ENCODE data around the gene RHBDF1. TPM values are rescaled to one million over a fixed set of nuclear protein-coding genes. Genes with fewer than 3 reads are reported as not detected.
"Not testable (repeated sequence)": the region's sequence is repeated elsewhere in the genome, so short reads cannot be mapped to it uniquely, and the experiment has no call there.

RHBDF1 gene
- total RNA-seq, 1 donor from 2014 or later: 24.5 TPM

DNA sequence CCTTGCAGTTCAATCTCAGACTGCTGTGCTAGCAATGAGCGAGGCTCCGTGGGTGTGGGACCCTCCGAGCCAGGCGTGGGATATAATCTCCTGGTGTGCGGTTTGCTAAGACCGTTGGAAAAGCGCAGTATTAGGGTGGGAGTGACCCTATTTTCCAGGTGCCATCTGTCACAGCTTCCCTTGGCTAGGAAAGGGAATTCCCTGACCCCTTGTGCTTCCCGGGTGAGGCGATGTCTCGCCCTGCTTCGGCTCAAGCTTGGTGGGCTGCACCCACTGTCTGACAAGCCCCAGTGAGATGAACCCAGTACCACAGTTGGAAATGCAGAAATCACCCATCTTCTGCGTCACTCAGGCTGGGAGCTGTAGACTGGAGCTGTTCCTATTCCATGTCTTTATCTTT lies 51.5 kb downstream of the RHBDF1 start:
- DNase-seq (ENCODE audit: missing footprints); intact Hi-C loops (cut with DNase I); ATAC-seq: not testable (repeated sequence)

DNA sequence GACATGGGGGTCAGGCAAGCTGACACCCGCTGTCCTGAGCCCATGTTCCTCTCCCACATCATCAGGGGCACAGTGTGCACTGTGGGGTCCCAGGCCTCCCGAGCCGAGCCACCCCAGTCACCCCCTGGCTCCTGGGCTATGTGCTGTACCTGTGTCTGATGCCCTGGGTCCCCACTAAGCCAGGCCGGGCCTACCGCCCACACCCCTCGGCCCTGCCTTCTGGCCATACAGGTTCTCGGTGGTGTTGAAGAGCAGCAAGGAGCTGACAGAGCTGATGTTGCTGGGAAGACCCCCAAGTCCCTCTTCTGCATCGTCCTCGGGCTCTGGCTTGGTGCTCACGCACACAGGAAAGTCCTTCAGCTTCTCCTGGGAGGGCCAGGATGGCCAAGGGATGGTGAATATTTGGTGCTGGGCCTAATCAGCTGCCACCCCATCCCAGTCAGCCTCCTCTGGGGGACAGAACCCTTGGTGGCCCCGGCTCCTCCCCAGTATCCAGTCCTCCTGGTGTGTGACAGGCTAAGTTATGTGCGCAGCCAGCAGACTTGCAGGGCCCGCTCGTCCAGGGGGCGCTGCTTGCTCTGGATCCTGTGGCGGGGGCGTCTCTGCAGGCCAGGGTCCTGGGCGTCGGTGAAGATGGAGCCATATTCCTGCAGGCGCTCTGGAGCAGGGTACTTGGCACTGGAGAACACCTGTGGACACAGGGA lies 55.2 kb downstream of the RHBDF1 start:
- intact Hi-C loops (cut with DNase I); ATAC-seq; DNase-seq (ENCODE audit: missing footprints): not testable (repeated sequence)

DNA sequence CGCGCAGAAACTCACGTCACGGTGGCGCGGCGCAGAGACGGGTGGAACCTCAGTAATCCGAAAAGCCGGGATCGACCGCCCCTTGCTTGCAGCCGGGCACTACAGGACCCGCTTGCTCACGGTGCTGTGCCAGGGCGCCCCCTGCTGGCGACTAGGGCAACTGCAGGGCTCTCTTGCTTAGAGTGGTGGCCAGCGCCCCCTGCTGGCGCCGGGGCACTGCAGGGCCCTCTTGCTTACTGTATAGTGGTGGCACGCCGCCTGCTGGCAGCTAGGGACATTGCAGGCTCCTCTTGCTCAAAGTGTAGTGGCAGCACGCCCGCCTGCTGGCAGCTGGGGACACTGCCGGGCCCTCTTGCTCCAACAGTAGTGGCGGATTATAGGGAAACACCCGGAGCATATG lies 61.7 kb downstream of the RHBDF1 start:
- DNase-seq (ENCODE audit: missing footprints): peak; percentile 98
- ATAC-seq; intact Hi-C loops (cut with DNase I): not testable (repeated sequence)

DNA sequence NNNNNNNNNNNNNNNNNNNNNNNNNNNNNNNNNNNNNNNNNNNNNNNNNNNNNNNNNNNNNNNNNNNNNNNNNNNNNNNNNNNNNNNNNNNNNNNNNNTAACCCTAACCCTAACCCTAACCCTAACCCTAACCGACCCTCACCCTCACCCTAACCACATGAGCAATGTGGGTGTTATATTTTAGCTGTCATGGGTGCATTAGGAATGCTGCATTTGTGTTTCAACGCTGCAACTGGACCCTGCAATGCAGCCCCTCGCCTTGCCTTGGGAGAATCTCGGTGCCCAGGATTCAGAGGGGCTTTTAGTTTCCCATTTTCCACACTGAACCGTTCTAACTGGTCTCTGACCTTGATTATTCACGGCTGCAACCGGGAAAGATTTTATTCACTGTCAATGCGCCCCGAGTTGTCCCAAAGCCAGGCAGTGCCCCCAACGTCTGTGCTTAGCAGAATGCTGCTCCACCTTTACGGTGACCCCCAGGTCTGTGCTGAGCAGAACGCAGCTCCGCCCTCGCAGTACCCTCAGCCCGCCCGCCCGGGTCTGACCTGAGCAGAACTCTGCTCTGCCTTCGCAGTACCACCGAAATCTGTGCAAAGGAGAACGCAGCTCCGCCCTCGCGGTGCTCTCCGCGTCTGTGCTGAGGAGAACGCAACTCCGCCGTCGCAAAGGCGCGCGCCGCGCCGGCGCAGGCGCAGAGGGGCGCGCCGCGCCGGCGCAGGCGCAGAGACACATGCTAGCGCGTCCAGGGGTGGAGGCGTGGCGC lies 62.3 kb downstream of the RHBDF1 start:
- intact Hi-C loops (cut with DNase I): no loop called here

More for the DNA sequence above, 62.3 kb downstream of the RHBDF1 start:
- no peak for DNase-seq (ENCODE audit: missing footprints)
- peak; percentile 88 for ATAC-seq

Small RNAs within 50 kb of the gene (microRNA-seq; reads per million reads assigned to microRNA genes)
- not detected for gene MIR6859-4

Other genes starting within 250 kb of the RHBDF1 start
- 11.3 TPM for gene POLR3K, start 19.0 kb downstream of the RHBDF1 start, total RNA-seq
- gene SNRNP25, start 18.8 kb downstream of the RHBDF1 start, total RNA-seq: 80.7 TPM
- gene MPG, start 5.6 kb upstream of the RHBDF1 start, total RNA-seq: 37.2 TPM
- gene NPRL3, start 66.0 kb upstream of the RHBDF1 start, total RNA-seq: 18.5 TPM
- not detected for gene HBZ, start 80.0 kb upstream of the RHBDF1 start, total RNA-seq
- not detected for gene HBM, start 93.3 kb upstream of the RHBDF1 start, total RNA-seq
- gene HBA2, start 100.2 kb upstream of the RHBDF1 start, total RNA-seq: 86.1 TPM
- gene HBA1, start 104.0 kb upstream of the RHBDF1 start, total RNA-seq: 91.7 TPM
- not detected for gene HBQ1, start 107.8 kb upstream of the RHBDF1 start, total RNA-seq
- 23.5 TPM for gene LUC7L, start 156.8 kb upstream of the RHBDF1 start, total RNA-seq
- 144 TPM for gene FAM234A, start 162.2 kb upstream of the RHBDF1 start, total RNA-seq
- 15.4 TPM for gene RGS11, start 203.3 kb upstream of the RHBDF1 start, total RNA-seq
- 9.3 TPM for gene ARHGDIG, start 208.0 kb upstream of the RHBDF1 start, total RNA-seq
- 1.6 TPM for gene PDIA2, start 210.5 kb upstream of the RHBDF1 start, total RNA-seq

All from Right ventricle myocardium inferior (tissue), 1 donor.